Measurements from ENCODE around the gene GAL3ST1.

GAL3ST1 gene

GRCh38 chr22:30511911-30512310 is 62.6 kb downstream of the GAL3ST1 start:
- H2AFZ ChIP-seq (ENCODE audit: low read length): no peak overlapping the region
- H3K9me2 ChIP-seq (replicated peaks; ENCODE audit: low read depth, low read length): no peaks in the 10 kb centered on the region
- no peak overlapping the region for H3K9ac ChIP-seq (ENCODE audit: low read depth, low read length, poor library complexity, severe bottlenecking)
- no peak overlapping the region for H3K4me2 ChIP-seq (ENCODE audit: low read depth, low read length, poor library complexity, severe bottlenecking)
- TF ChIP-seq EZH2phosphoT487 (IDR thresholded peaks at IDR 0.05; ENCODE audit: borderline replicate concordance) (no peak), CTCF (conservative IDR thresholded peaks at IDR 0.05; ENCODE audit: low read length) (no peak)
- no peaks in the 10 kb centered on the region for H3K36me3 ChIP-seq (ENCODE audit: insufficient read depth, low read length)
- no peaks in the 10 kb centered on the region for H3K79me2 ChIP-seq (ENCODE audit: insufficient read depth, low read length)
- no peaks in the 10 kb centered on the region for H3F3A ChIP-seq (ENCODE audit: low read depth)
- H4K20me1 ChIP-seq (ENCODE audit: insufficient read depth, low read length, poor library complexity, severe bottlenecking): no peaks in the 10 kb centered on the region
- no peaks in the 10 kb centered on the region for H3K4me1 ChIP-seq (ENCODE audit: insufficient read depth, low read length, poor library complexity, severe bottlenecking)
- no peaks in the 10 kb centered on the region for H3K27me3 ChIP-seq (ENCODE audit: insufficient read depth, low read length, poor library complexity, severe bottlenecking)
- no peaks in the 10 kb centered on the region for H3K9me3 ChIP-seq (ENCODE audit: insufficient read depth, low read depth, low read length)
- no peak overlapping the region for H3K4me3 ChIP-seq (ENCODE audit: low read length, poor library complexity, severe bottlenecking)

GRCh38 chr22:30511109-30511508 is 63.4 kb downstream of the GAL3ST1 start:
- Histone ChIP-seq H3K4me3 (ENCODE audit: low read length, poor library complexity, severe bottlenecking) (no peak overlapping the region), H2AFZ (ENCODE audit: low read length) (no peak overlapping the region), H3K27me3 (ENCODE audit: insufficient read depth, low read length, poor library complexity, severe bottlenecking) (no peaks in the 10 kb centered on the region), H3K4me2 (ENCODE audit: low read depth, low read length, poor library complexity, severe bottlenecking) (no peak overlapping the region), H3K9me2 (replicated peaks; ENCODE audit: low read depth, low read length) (no peaks in the 10 kb centered on the region), H3K36me3 (ENCODE audit: insufficient read depth, low read length) (no peaks in the 10 kb centered on the region), H3K9ac (ENCODE audit: low read depth, low read length, poor library complexity, severe bottlenecking) (no peak overlapping the region), H3F3A (ENCODE audit: low read depth) (no peaks in the 10 kb centered on the region), H3K79me2 (ENCODE audit: insufficient read depth, low read length) (no peaks in the 10 kb centered on the region), H4K20me1 (ENCODE audit: insufficient read depth, low read length, poor library complexity, severe bottlenecking) (no peaks in the 10 kb centered on the region), H3K9me3 (ENCODE audit: insufficient read depth, low read depth, low read length) (no peaks in the 10 kb centered on the region), H3K4me1 (ENCODE audit: insufficient read depth, low read length, poor library complexity, severe bottlenecking) (no peaks in the 10 kb centered on the region)
- no peak for TF ChIP-seq EZH2phosphoT487 (IDR thresholded peaks at IDR 0.05; ENCODE audit: borderline replicate concordance)
- TF ChIP-seq CTCF (conservative IDR thresholded peaks at IDR 0.05; ENCODE audit: low read length): no peak

GRCh38 chr22:30508216-30508615 is 66.2 kb downstream of the GAL3ST1 start:
- Histone ChIP-seq H3F3A (ENCODE audit: low read depth) (no peaks in the 10 kb centered on the region), H3K36me3 (ENCODE audit: insufficient read depth, low read length) (no peaks in the 10 kb centered on the region), H3K79me2 (ENCODE audit: insufficient read depth, low read length) (no peaks in the 10 kb centered on the region), H2AFZ (ENCODE audit: low read length) (no peak overlapping the region), H3K9ac (ENCODE audit: low read depth, low read length, poor library complexity, severe bottlenecking) (no peak overlapping the region), H3K27me3 (ENCODE audit: insufficient read depth, low read length, poor library complexity, severe bottlenecking) (no peaks in the 10 kb centered on the region), H3K4me1 (ENCODE audit: insufficient read depth, low read length, poor library complexity, severe bottlenecking) (no peaks in the 10 kb centered on the region), H3K9me2 (replicated peaks; ENCODE audit: low read depth, low read length) (no peaks in the 10 kb centered on the region), H4K20me1 (ENCODE audit: insufficient read depth, low read length, poor library complexity, severe bottlenecking) (no peaks in the 10 kb centered on the region), H3K9me3 (ENCODE audit: insufficient read depth, low read depth, low read length) (no peaks in the 10 kb centered on the region), H3K4me3 (ENCODE audit: low read length, poor library complexity, severe bottlenecking) (no peak overlapping the region), H3K4me2 (ENCODE audit: low read depth, low read length, poor library complexity, severe bottlenecking) (no peak overlapping the region)
- no peak for TF ChIP-seq CTCF (conservative IDR thresholded peaks at IDR 0.05; ENCODE audit: low read length)
- no peak for TF ChIP-seq EZH2phosphoT487 (IDR thresholded peaks at IDR 0.05; ENCODE audit: borderline replicate concordance)

All from Loucy (cell line).